Measurements from ENCODE around the gene KLK6.

DNA sequence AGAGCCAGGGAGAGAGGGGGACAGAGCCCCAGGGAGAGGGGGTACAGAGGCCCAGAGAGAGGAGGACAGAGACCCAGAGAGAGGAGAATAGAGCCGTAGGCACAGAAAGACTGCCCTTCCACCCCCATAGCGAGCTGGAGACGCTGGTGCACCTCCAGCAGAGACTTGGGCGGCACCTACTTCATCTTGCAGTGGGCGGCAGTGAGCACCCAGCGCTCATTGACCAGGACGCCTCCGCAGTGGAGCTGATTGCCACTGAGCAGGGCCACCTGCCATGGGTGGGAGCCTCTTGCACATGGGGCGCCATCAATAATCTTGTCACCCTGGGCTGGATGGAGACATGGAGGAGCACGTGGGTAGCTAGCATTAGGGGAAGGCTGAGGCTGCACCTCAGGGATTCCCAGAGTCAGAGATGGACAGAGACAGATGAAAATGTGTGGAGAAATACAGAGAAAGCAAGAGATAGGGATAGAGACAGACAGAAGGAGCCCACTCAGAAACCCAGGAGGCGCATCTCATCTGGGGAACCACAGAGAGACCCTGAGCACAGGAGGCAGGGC is 12.3 kb upstream of the KLK6 start:
- TF ChIP-seq POLR2A (IDR thresholded peaks at IDR 0.05; ENCODE audit: low read depth), result no peak
- TF ChIP-seq, protein P1, sequence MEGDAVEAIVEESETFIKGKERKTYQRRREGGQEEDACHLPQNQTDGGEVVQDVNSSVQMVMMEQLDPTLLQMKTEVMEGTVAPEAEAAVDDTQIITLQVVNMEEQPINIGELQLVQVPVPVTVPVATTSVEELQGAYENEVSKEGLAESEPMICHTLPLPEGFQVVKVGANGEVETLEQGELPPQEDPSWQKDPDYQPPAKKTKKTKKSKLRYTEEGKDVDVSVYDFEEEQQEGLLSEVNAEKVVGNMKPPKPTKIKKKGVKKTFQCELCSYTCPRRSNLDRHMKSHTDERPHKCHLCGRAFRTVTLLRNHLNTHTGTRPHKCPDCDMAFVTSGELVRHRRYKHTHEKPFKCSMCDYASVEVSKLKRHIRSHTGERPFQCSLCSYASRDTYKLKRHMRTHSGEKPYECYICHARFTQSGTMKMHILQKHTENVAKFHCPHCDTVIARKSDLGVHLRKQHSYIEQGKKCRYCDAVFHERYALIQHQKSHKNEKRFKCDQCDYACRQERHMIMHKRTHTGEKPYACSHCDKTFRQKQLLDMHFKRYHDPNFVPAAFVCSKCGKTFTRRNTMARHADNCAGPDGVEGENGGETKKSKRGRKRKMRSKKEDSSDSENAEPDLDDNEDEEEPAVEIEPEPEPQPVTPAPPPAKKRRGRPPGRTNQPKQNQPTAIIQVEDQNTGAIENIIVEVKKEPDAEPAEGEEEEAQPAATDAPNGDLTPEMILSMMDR (IDR thresholded peaks at IDR 0.05), result no peak
